OCI-LY7 (cell line): ENCODE measurements around the gene SCN1B.

ENCODE experiments used
- CTCF ChIP-seq: fragments of 200-600 bp; sonication (generic); conservative IDR thresholded peaks from 2 replicates; pipeline ENCODE4 v1.5.1; 2014; ENCODE audit warnings: mild to moderate bottlenecking, antibody characterized with exemption, low read length, moderate library complexity, mixed read lengths
- EZH2phosphoT487 ChIP-seq: fragments of 200-600 bp; sonication (generic); IDR thresholded peaks from 2 replicates; pipeline ENCODE4 v1.6.1; 2018; ENCODE audit warnings: low read depth, borderline replicate concordance, mild to moderate bottlenecking, mixed run types, antibody characterized with exemption, low read length, moderate library complexity, mixed read lengths

GRCh38 chr19:35019144-35019543 is 11.1 kb upstream of the SCN1B start:
- TF ChIP-seq CTCF (no peak), EZH2phosphoT487 (no peak)
